KMS-11 (cell line): ENCODE measurements around the gene RIMS3.

Experiments used
- H2AFZ ChIP-seq: fragments of 200-600 bp; sonication (generic); 2 replicates; pipeline ENCODE4 v1.6.1; 2016; ENCODE audit warnings: antibody characterized with exemption, mixed run types, low read depth
- H3K27ac ChIP-seq: fragments of 200-600 bp; sonication (generic); 2 replicates; pipeline ENCODE4 v1.6.1; 2016; ENCODE audit warnings: mild to moderate bottlenecking, mixed run types
- H3K27me3 ChIP-seq: fragments of 200-600 bp; sonication (generic); 2 replicates; pipeline ENCODE4 v1.6.1; 2017; ENCODE audit warnings: mild to moderate bottlenecking, low read depth, mixed run types, moderate library complexity; ENCODE audit not compliant: insufficient read depth
- H3K36me3 ChIP-seq: fragments of 200-600 bp; sonication (generic); 2 replicates; pipeline ENCODE4 v1.6.1; 2017; ENCODE audit warnings: mild to moderate bottlenecking, mixed run types; ENCODE audit not compliant: insufficient read depth
- H3K4me1 ChIP-seq: fragments of 200-600 bp; sonication (generic); 2 replicates; pipeline ENCODE4 v1.6.1; 2016; ENCODE audit warnings: mild to moderate bottlenecking, low read depth, mixed run types; ENCODE audit not compliant: poor library complexity, severe bottlenecking
- H3K4me2 ChIP-seq: fragments of 200-600 bp; sonication (generic); 2 replicates; pipeline ENCODE4 v1.7.0; 2016; ENCODE audit warnings: mild to moderate bottlenecking, mixed run types
- H3K4me3 ChIP-seq: fragments of 200-600 bp; sonication (generic); IDR thresholded peaks from 2 replicates; pipeline ENCODE4 v1.6.1; 2017; ENCODE audit warnings: low read depth, low read length, mixed read lengths; ENCODE audit not compliant: insufficient read depth
- H3K79me2 ChIP-seq: fragments of 200-600 bp; sonication (generic); 2 replicates; pipeline ENCODE4 v1.6.1; 2016; ENCODE audit warnings: low read depth, mixed run types; ENCODE audit not compliant: insufficient read depth
- H3K9ac ChIP-seq: fragments of 200-600 bp; sonication (generic); 2 replicates; pipeline ENCODE4 v1.6.1; 2016; ENCODE audit warnings: mild to moderate bottlenecking, mixed run types
- H4K20me1 ChIP-seq: fragments of 200-600 bp; sonication (generic); 2 replicates; pipeline ENCODE4 v1.6.1; 2016; ENCODE audit warnings: mild to moderate bottlenecking, mixed run types; ENCODE audit not compliant: insufficient read depth
- CTCF ChIP-seq: fragments of 200-600 bp; sonication (generic); conservative IDR thresholded peaks from 2 replicates; pipeline ENCODE4 v1.6.1; 2017; ENCODE audit warnings: low read depth, mild to moderate bottlenecking, antibody characterized with exemption, low read length, moderate library complexity, mixed read lengths

Gene RIMS3

GRCh38 chr1:40626383-40626770, 39.1 kb downstream of the RIMS3 start:
- H2AFZ ChIP-seq, result no peak overlapping the region
- no peaks in the 10 kb centered on the region for H3K27me3 ChIP-seq
- no peaks in the 10 kb centered on the region for H4K20me1 ChIP-seq
- no peak overlapping the region for H3K4me3 ChIP-seq
- no peaks in the 10 kb centered on the region for H3K36me3 ChIP-seq
- no peak for TF ChIP-seq CTCF
- H3K79me2 ChIP-seq, result no peaks in the 10 kb centered on the region
- peaks cover 43% of the 10 kb centered on the region for H3K4me1 ChIP-seq
- no peak overlapping the region for H3K27ac ChIP-seq
- no peak overlapping the region for H3K4me2 ChIP-seq
- H3K9ac ChIP-seq, result no peak overlapping the region

DNA sequence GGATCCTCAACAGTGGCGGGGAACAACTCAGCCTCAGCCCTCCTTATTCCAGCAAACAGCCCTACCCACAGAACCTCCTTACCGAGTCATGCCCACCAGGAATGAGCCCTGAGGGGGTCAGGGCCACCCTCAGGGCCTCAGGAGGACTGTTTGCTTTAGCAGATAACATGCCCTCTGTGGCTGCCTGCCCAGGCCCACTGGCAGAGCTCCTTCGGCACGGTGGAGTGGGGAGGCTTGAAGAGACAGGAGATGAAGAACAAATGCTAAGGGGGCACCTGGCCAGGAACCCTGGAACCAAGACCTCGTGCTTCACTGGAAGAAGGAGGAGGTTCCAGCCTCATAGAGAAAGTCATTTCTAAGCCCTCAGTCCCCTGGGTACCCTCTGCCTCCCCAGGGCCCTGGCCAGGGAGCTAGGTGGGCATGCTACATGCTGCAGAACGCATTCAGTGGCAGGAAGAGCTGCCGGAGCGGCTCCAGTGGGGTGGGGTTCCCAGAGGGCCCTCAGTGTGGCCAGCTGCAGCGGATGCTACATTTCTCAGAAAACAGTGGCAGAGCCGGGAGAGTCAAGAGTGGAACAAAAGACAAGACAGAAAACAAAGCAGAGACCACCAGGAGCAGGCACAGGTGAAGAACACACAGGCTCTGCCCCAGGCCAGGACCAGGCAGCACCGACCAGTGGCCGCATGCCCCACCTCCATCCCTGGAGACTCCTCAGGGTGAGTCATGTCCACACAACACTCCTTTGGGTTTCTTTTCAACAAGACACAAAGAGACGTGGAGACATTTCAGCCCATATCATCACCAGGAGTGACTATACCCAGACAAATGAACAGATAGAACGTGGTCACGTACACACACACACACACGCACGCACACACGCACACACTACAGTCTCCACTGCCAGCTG, 39.8 kb downstream of the RIMS3 start:
- TF ChIP-seq CTCF, result no peak
- H3K79me2 ChIP-seq, result no peaks in the 10 kb centered on the region
- H3K4me1 ChIP-seq, result peaks cover 40% of the 10 kb centered on the region
- no peak overlapping the region for H3K27ac ChIP-seq
- no peak overlapping the region for H3K4me2 ChIP-seq
- H3K27me3 ChIP-seq, result no peaks in the 10 kb centered on the region
- no peak overlapping the region for H2AFZ ChIP-seq
- no peak overlapping the region for H3K4me3 ChIP-seq
- no peak overlapping the region for H3K9ac ChIP-seq
- H3K36me3 ChIP-seq, result no peaks in the 10 kb centered on the region
- H4K20me1 ChIP-seq, result no peaks in the 10 kb centered on the region

- Histone ChIP-seq H3K27ac (no peak overlapping the region), H3K4me3 (no peak overlapping the region), H3K36me3 (no peaks in the 10 kb centered on the region), H3K79me2 (no peaks in the 10 kb centered on the region), H3K27me3 (no peaks in the 10 kb centered on the region), H2AFZ (no peak overlapping the region), H3K9ac (no peak overlapping the region), H3K4me1 (peaks cover 34% of the 10 kb centered on the region), H4K20me1 (no peaks in the 10 kb centered on the region), H3K4me2 (no peak overlapping the region)
- TF ChIP-seq CTCF, result no peak
These were observed 40.4 kb downstream of the RIMS3 start for GRCh38 chr1:40625076-40625475.

DNA sequence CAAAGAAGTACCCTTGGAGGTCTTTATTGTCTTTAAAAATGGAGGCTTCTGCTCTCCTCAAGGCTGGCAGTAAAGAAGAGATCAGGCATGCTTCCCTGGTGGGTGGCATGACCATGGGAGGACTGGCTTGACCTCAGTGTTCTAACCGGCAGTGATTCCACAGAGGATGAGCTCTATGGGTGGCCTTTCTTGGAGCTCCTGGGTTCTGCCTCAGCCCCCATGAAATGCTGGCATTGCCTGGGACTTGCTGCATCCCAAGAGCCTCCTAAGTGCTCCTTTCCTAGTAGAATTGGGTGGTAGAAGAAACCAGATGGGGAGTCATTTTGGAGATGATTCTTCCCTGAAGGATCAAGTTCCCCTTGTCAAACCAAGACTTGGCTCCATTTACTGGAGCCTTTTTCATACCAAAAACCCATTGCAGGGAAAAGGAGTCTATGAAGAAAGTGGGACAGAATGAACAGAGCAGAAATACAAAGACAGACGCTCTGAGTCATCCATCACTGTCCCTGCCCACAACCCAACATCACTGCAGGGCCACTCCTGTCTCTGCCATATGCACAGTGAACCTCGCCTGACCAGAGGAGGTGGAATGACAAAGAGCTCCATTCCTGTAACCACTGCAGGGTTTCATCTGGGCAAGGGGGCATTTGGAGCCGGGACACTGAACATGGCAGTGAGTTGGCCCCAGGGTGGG, 42.4 kb downstream of the RIMS3 start:
- Histone ChIP-seq H3K4me3 (no peak overlapping the region), H3K9ac (no peak overlapping the region), H3K4me1 (peaks cover 14% of the 10 kb centered on the region), H2AFZ (no peak overlapping the region), H4K20me1 (no peaks in the 10 kb centered on the region), H3K36me3 (no peaks in the 10 kb centered on the region), H3K79me2 (no peaks in the 10 kb centered on the region), H3K27ac (no peak overlapping the region), H3K27me3 (no peaks in the 10 kb centered on the region), H3K4me2 (no peak overlapping the region)
- no peak for TF ChIP-seq CTCF
